MM.1S (cell line): ENCODE data around the gene NCOR2.

Source experiments
- EZH2 ChIP-seq: fragments of 300-600 bp; sonication (generic); optimal IDR thresholded peaks from 2 replicates; pipeline ENCODE3; 2017; ENCODE audit warnings: low read depth, mild to moderate bottlenecking, antibody characterized with exemption, low read length, mixed read lengths
- EZH2phosphoT487 ChIP-seq: fragments of 300-600 bp; sonication (generic); IDR thresholded peaks from 2 replicates; pipeline ENCODE4 v1.6.1; 2018; ENCODE audit warnings: antibody characterized with exemption, low read length
- TF ChIP-seq, protein P1 (sequence below): fragments of 300-600 bp; sonication (generic); IDR thresholded peaks from 2 replicates; pipeline ENCODE4 v1.5.1; 2016; ENCODE audit warnings: antibody characterized with exemption, low read length, mixed read lengths

DNA sequence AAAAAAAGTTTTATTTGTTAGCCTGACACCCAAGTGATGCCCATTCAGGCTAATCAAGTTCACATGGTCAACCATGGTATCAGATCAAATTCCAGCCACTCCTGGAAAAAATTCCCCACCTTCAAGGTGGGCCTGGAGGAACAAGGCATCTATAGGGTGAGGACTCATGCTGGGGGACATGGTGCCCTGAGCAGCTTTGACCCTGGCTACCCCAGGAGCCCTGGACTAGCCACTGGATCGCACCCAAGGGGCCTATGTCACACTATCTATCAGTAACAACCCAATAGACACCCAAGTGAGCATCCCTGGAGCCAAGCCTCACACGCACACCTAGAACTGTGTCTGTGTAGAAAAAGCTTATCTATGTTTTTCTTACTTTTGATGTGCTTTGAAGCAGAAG is 4.1 kb upstream of the NCOR2 start:
- TF ChIP-seq, protein P1, sequence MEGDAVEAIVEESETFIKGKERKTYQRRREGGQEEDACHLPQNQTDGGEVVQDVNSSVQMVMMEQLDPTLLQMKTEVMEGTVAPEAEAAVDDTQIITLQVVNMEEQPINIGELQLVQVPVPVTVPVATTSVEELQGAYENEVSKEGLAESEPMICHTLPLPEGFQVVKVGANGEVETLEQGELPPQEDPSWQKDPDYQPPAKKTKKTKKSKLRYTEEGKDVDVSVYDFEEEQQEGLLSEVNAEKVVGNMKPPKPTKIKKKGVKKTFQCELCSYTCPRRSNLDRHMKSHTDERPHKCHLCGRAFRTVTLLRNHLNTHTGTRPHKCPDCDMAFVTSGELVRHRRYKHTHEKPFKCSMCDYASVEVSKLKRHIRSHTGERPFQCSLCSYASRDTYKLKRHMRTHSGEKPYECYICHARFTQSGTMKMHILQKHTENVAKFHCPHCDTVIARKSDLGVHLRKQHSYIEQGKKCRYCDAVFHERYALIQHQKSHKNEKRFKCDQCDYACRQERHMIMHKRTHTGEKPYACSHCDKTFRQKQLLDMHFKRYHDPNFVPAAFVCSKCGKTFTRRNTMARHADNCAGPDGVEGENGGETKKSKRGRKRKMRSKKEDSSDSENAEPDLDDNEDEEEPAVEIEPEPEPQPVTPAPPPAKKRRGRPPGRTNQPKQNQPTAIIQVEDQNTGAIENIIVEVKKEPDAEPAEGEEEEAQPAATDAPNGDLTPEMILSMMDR = no peak
- TF ChIP-seq EZH2phosphoT487 (no peak), EZH2 (no peak)
